AG10803 (cell line): Measurements from ENCODE around the gene ADAM23.

ENCODE experiments used
- DNase-seq: peaks from one replicate; pipeline ENCODE4 v3.0.0; 2010; ENCODE audit warnings: low read depth
- H3K4me3 ChIP-seq: 2 replicates; pipeline ENCODE4 v1.5.1; 2011; ENCODE audit warnings: mild to moderate bottlenecking, low read length, control low read depth
- CTCF ChIP-seq: conservative IDR thresholded peaks from 2 replicates; pipeline ENCODE4 v1.5.1; 2011; ENCODE audit warnings: mild to moderate bottlenecking, low read length, control low read depth, inconsistent platforms

The ADAM23 gene

DNA sequence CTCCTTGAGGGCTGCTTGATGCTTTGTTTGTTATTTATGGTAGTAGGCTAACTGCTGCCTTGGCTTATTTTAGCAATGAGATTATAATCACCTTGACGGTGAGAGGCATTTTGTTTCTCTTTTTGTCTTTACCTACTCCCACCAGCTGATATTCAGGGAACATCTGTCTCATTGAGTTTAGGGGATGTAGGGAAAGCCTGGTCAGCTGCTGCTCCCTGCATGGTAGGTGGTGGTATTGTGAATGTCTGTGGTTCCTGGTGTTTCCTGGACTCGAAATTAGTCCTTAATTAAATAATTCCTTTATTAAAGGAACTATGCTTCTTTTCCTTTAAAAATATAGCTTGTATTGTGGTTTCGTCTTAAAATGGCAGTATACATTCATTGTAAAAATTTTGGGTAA is 77.8 kb downstream of the ADAM23 start:
- no peak for TF ChIP-seq CTCF
- no peak overlapping the region for H3K4me3 ChIP-seq
- no peak for DNase-seq

DNA sequence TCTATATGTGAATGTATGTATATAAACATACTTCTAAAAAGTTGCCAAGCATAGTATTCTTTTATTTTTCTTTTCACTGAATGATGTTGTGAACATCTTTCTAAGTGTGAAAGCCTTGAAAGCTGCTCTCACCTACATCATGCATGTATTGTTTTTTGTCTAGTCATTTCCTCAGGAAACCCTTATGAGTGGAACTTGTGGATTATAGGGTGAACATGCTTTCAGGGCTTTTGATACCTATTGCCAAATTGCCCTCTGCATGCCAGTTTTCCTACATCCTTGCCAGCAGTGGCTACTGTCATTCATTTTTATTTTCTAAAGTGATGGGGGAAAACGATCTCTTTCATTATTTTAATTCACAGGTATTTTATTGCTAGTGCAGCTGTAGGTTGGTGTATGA is 78.3 kb downstream of the ADAM23 start:
- H3K4me3 ChIP-seq = no peak overlapping the region
- TF ChIP-seq CTCF = no peak

GRCh38 chr2:206526416-206526815 is 83.1 kb downstream of the ADAM23 start:
- no peak overlapping the region for H3K4me3 ChIP-seq
- no peak for TF ChIP-seq CTCF
- DNase-seq = no peak

More for the DNA sequence above, 78.3 kb downstream of the ADAM23 start:
- DNase-seq = no peak

DNA sequence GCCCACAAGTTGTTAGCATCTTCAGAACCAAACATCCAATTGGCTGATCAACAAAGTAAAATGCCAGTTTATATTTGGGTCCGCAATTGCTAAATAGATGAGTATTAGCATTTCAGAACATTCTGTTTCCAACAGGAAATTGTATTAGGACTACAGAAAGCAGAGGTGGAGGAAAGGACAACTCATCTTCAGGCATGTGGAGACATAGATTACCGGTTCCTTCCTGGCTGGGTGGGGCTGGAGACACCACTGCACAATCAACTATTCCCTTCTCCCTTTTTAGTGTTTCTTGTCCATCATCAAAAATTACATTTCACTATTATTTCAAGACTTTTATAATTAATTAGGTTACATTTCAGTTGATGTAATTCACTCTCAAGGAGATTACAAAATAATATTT is 83.8 kb downstream of the ADAM23 start:
- H3K4me3 ChIP-seq = no peak overlapping the region
- no peak for DNase-seq
- no peak for TF ChIP-seq CTCF

DNA sequence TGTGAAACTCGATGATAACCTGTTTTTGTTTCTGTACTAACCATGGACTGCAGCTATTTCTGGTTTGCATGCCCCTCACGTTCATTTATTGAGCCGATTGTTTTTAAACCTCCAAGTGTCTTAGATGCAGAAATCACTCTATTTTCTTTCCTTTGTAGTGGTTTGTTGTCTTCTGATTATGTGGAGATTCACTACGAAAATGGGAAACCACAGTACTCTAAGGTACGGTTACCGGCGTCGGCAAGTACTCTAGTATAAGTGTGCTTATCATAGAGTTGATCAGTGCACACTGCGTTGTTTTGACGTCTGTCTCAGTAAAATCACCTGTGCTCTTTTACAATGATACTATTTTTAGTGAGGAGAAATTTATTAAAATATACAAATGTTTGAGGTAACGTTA is 87.4 kb downstream of the ADAM23 start:
- no peak for TF ChIP-seq CTCF
- no peak for DNase-seq
- H3K4me3 ChIP-seq = no peak overlapping the region

- DNase-seq = peak; percentile 20
- TF ChIP-seq CTCF = no peak
- H3K4me3 ChIP-seq = no peak overlapping the region
Observed at GRCh38 chr2:206531996-206532543, 88.7 kb downstream of the ADAM23 start.

DNA sequence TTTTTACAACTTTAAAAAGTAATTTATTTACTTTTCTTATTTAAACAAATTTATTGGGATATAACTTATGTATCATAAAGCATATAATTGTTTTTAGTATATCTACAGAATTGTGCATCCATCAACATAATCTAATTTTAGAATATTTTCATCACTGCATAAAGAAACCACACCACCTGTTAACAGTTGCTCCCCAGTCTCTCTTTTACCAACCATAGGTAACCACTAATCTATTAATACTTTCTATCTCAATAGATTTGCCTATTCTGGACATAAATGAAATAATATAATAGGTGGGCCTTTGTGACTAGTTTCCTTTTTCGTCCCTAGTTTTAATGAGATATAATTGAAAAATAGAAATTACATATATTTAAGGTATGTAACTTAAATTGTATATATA is 90.6 kb downstream of the ADAM23 start:
- DNase-seq = no peak

More for the DNA sequence above, 90.6 kb downstream of the ADAM23 start:
- H3K4me3 ChIP-seq = no peak overlapping the region
- no peak for TF ChIP-seq CTCF
